ENCODE measurements around the gene RNPEP. TPM values are rescaled to one million over a fixed set of nuclear protein-coding genes. Genes with fewer than 3 reads are reported as not detected.

Gene RNPEP
- total and polyA plus RNA-seq, 2 of the 13 experiments (the other 11 are each of a cell fraction or from before 2014, with no cell fraction given) = 20.6 to 38.4 TPM

DNA sequence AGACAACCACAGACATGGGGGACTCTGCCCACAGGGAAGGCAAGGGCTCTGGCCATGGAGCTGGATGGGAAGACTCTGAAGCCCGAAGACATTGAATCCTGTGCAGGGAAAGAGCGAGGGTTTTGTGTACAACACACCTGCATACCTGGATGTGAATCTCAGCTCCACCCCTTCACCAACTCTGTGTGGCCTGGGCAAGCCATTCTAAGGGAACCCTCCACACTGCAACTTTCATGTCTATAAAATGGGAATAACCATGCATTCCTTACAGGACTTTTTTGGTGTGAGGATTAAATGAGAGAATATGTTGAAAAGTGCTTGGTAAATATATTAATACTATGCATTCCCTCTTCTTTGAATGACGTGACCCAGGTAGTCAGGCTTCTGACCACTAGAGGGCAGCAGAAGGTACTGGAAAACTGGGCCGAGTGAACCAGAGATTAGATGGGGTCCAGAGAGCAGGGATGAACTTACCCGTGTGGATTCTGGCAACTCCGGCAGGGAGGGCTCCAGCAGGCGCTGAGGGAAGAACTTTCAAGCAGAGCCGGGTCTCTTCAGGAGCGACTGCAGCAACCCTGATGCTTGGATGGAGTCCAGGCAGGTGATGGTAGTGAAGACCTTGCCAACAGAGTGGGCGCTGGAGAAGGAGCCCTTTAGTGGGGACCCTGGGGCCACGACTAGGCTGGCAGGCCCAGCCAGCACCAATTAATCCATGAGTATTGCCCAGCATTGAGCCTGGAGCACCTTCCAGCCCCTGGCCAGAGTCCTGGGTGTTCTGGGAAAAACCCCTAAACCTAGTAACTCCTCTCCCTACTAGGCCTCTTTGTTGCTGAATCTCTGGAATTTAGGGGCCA is 27.1 kb downstream of the RNPEP start:
- H3K4me3 ChIP-seq (replicated peaks in 1 of 3; ENCODE audit: insufficient read depth in 1 of 3, low read depth in 2 of 3, low read length in 3 of 3) = peak overlapping the region; percentile 46 to 93 (median 55)
- ChIA-PET POLR2A (interaction anchor here (0.6 to 3.9 kb wide), 41 partner anchors 8 to 1295 kb away, joined by 3 to 118 read pairs (median 7); partner anchors contain the start of genes BTG2, GPR37L1, LMOD1 and RNPEP), CTCF (ENCODE audit: low intra/inter-chr PET ratio, low total read pairs) (interaction anchor here (1.3 to 2.9 kb wide), 4 partner anchors 81 to 126 kb away, joined by 4 to 69 read pairs (median 12); partner anchors contain the start of gene GPR37L1)
- peak; percentile 82 for FAIRE-seq
- peak overlapping the region; percentile 70 for H3K9ac ChIP-seq (ENCODE audit: insufficient read depth, low read depth, low read length)
- peaks cover 37% of the 10 kb centered on the region for H3K79me2 ChIP-seq (ENCODE audit: insufficient read depth, low read length)
- peak; percentile 71 for ATAC-seq
- in situ Hi-C loops (cut with HindIII; ENCODE audit: extremely low pct_ligation_motif_present, low pct_unique_long_range_greater_than_20kb) (loop anchor here (5.0 kb wide), 1 partner anchor 108 kb away; no protein-coding TSS in a partner anchor), intact Hi-C loops (cut with micrococcal nuclease; ENCODE audit: unreplicated experiment) (loop anchor here (1.0 kb wide), 4 partner anchors 26 to 110 kb away; no protein-coding TSS in a partner anchor)
- no peaks in the 10 kb centered on the region; a peak in 1 of 5 replicates for H3K27me3 ChIP-seq (ENCODE audit: control insufficient read depth in 1 of 2, insufficient read depth in 2 of 2, low read length in 2 of 2)
- peaks cover 48% of the 10 kb centered on the region for H4K20me1 ChIP-seq (ENCODE audit: insufficient read depth, low read length)
- TSS peak; percentile 80 for BruUV-seq (replicated peaks)
- H3K4me1 ChIP-seq (ENCODE audit: insufficient read depth, low read length) = peaks cover 71% of the 10 kb centered on the region
- WGBS (ENCODE audit: low lambda C conversion rate) = 0% methylated on average over 5 of the region's 11 CpGs
- peak overlapping the region; percentile 72 for H3K27ac ChIP-seq (ENCODE audit: extremely low read length, insufficient read depth, low read length)
- H3K4me2 ChIP-seq (ENCODE audit: low read depth, low read length) = peak overlapping the region; percentile 77
- H2AFZ ChIP-seq (ENCODE audit: low read length) = no peak overlapping the region
- no peaks in the 10 kb centered on the region for H3K9me3 ChIP-seq (ENCODE audit: low read length)
- H3K36me3 ChIP-seq (replicated peaks in 1 of 2; ENCODE audit: control insufficient read depth in 1 of 2, insufficient read depth in 2 of 2, low read length in 2 of 2) = peaks cover 23 to 39% of the 10 kb centered on the region in 2 experiments
- peak; percentile 84 for DNase-seq (ENCODE audit: low spot score)
- TF ChIP-seq, protein P1, sequence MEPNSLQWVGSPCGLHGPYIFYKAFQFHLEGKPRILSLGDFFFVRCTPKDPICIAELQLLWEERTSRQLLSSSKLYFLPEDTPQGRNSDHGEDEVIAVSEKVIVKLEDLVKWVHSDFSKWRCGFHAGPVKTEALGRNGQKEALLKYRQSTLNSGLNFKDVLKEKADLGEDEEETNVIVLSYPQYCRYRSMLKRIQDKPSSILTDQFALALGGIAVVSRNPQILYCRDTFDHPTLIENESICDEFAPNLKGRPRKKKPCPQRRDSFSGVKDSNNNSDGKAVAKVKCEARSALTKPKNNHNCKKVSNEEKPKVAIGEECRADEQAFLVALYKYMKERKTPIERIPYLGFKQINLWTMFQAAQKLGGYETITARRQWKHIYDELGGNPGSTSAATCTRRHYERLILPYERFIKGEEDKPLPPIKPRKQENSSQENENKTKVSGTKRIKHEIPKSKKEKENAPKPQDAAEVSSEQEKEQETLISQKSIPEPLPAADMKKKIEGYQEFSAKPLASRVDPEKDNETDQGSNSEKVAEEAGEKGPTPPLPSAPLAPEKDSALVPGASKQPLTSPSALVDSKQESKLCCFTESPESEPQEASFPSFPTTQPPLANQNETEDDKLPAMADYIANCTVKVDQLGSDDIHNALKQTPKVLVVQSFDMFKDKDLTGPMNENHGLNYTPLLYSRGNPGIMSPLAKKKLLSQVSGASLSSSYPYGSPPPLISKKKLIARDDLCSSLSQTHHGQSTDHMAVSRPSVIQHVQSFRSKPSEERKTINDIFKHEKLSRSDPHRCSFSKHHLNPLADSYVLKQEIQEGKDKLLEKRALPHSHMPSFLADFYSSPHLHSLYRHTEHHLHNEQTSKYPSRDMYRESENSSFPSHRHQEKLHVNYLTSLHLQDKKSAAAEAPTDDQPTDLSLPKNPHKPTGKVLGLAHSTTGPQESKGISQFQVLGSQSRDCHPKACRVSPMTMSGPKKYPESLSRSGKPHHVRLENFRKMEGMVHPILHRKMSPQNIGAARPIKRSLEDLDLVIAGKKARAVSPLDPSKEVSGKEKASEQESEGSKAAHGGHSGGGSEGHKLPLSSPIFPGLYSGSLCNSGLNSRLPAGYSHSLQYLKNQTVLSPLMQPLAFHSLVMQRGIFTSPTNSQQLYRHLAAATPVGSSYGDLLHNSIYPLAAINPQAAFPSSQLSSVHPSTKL (CRISPR knock-in tag; IDR thresholded peaks at IDR 0.05) = no peak
- TF ChIP-seq, protein P2, sequence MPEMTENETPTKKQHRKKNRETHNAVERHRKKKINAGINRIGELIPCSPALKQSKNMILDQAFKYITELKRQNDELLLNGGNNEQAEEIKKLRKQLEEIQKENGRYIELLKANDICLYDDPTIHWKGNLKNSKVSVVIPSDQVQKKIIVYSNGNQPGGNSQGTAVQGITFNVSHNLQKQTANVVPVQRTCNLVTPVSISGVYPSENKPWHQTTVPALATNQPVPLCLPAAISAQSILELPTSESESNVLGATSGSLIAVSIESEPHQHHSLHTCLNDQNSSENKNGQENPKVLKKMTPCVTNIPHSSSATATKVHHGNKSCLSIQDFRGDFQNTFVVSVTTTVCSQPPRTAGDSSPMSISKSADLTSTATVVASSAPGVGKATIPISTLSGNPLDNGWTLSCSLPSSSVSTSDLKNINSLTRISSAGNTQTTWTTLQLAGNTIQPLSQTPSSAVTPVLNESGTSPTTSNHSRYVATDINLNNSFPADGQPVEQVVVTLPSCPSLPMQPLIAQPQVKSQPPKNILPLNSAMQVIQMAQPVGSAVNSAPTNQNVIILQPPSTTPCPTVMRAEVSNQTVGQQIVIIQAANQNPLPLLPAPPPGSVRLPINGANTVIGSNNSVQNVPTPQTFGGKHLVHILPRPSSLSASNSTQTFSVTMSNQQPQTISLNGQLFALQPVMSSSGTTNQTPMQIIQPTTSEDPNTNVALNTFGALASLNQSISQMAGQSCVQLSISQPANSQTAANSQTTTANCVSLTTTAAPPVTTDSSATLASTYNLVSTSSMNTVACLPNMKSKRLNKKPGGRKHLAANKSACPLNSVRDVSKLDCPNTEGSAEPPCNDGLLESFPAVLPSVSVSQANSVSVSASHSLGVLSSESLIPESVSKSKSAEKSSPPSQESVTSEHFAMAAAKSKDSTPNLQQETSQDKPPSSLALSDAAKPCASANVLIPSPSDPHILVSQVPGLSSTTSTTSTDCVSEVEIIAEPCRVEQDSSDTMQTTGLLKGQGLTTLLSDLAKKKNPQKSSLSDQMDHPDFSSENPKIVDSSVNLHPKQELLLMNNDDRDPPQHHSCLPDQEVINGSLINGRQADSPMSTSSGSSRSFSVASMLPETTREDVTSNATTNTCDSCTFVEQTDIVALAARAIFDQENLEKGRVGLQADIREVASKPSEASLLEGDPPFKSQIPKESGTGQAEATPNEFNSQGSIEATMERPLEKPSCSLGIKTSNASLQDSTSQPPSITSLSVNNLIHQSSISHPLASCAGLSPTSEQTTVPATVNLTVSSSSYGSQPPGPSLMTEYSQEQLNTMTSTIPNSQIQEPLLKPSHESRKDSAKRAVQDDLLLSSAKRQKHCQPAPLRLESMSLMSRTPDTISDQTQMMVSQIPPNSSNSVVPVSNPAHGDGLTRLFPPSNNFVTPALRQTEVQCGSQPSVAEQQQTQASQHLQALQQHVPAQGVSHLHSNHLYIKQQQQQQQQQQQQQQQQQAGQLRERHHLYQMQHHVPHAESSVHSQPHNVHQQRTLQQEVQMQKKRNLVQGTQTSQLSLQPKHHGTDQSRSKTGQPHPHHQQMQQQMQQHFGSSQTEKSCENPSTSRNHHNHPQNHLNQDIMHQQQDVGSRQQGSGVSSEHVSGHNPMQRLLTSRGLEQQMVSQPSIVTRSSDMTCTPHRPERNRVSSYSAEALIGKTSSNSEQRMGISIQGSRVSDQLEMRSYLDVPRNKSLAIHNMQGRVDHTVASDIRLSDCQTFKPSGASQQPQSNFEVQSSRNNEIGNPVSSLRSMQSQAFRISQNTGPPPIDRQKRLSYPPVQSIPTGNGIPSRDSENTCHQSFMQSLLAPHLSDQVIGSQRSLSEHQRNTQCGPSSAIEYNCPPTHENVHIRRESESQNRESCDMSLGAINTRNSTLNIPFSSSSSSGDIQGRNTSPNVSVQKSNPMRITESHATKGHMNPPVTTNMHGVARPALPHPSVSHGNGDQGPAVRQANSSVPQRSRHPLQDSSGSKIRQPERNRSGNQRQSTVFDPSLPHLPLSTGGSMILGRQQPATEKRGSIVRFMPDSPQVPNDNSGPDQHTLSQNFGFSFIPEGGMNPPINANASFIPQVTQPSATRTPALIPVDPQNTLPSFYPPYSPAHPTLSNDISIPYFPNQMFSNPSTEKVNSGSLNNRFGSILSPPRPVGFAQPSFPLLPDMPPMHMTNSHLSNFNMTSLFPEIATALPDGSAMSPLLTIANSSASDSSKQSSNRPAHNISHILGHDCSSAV (CRISPR knock-in tag; IDR thresholded peaks at IDR 0.05; ENCODE audit: borderline replicate concordance) = 0 out of 2 replicates have a peak, but pooled peaks have one; percentile 18
- no peak for TF ChIP-seq RELA (CRISPR knock-in tag; IDR thresholded peaks at IDR 0.05)
- no peak for TF ChIP-seq HDAC1 (CRISPR knock-in tag; IDR thresholded peaks at IDR 0.05)
- TF ChIP-seq SRSF1 (optimal IDR thresholded peaks at IDR 0.05; ENCODE audit: low read depth, low read length) = peak; percentile 40
- 0 out of 2 replicates have a peak, but pooled peaks have one; percentile 62 for TF ChIP-seq ZSCAN25 (CRISPR knock-in tag; IDR thresholded peaks at IDR 0.05)
- no peak for TF ChIP-seq FOXO1 (CRISPR knock-in tag; IDR thresholded peaks at IDR 0.05)
- no peak for TF ChIP-seq ZNF350 (CRISPR knock-in tag; IDR thresholded peaks at IDR 0.05; ENCODE audit: borderline replicate concordance, low read depth)
- no peak for TF ChIP-seq MTF1 (CRISPR knock-in tag; IDR thresholded peaks at IDR 0.05)

All from HepG2 (cell line).